Right lung (tissue), 5 donors: ENCODE results near the gene PIGU. TPM values are rescaled to one million over a fixed set of nuclear protein-coding genes. Genes with fewer than 3 reads are reported as not detected.

Source experiments
- DNase-seq, 2 donors: peaks; one replicate each; pipeline ENCODE4 v3.0.0-alpha.2; 2013
- polyA plus RNA-seq, 5 donors: library from polyadenylated mRNA; unstranded; fragments of 120-200 nt; gene quantifications; one replicate each; pipeline versions ENCODE4 v1.2.1 to v1.2.3, GENCODE V29; 2013; ENCODE audit warnings: inconsistent platforms in 1 of 5, low replicate concordance in 1 of 5; ENCODE audit not compliant: insufficient read length in 5 of 5, insufficient read depth in 1 of 5

Gene PIGU
- polyA plus RNA-seq, 5 donors, result 31.2 to 40.4 (median 35.2) TPM

GRCh38 chr20:34558320-34559218 lies 118.3 kb downstream of the PIGU start, which contains the start of gene MAP1LC3A:
TSS of gene MAP1LC3A (plus strand) at chr20:34558718. CDS start at chr20:34558869, 151 bp downstream.
- peak; percentile 96 to 97 for DNase-seq

GRCh38 chr20:34557936-34558319 lies 119.0 kb downstream of the PIGU start:
- no peak for DNase-seq

- no peak for DNase-seq
Observed at GRCh38 chr20:34553366-34553867, 123.5 kb downstream of the PIGU start.

GRCh38 chr20:34552569-34552968 lies 124.3 kb downstream of the PIGU start:
- no peak for DNase-seq

- DNase-seq, result no peak
Observed at GRCh38 chr20:34549929-34550305, 127.0 kb downstream of the PIGU start.

- DNase-seq, result peak in 1 of 2 donors; percentile 43
Observed at GRCh38 chr20:34549291-34549928, 127.5 kb downstream of the PIGU start.

- no peak for DNase-seq
Observed at GRCh38 chr20:34547844-34548613, 128.9 kb downstream of the PIGU start.

GRCh38 chr20:34546751-34547181 lies 130.1 kb downstream of the PIGU start:
- no peak for DNase-seq

GRCh38 chr20:34544109-34544796 lies 132.6 kb downstream of the PIGU start:
- peak in 1 of 2 donors; percentile 20 for DNase-seq

- DNase-seq, result no peak
Observed at GRCh38 chr20:34543463-34544056, 133.3 kb downstream of the PIGU start.

- DNase-seq, result no peak
Observed at GRCh38 chr20:34542439-34542838, 134.5 kb downstream of the PIGU start.

- DNase-seq, result no peak
Observed at GRCh38 chr20:34541917-34542316, 135.0 kb downstream of the PIGU start.

- DNase-seq, result no peak
Observed at GRCh38 chr20:34541264-34541901, 135.5 kb downstream of the PIGU start.

- no peak for DNase-seq
Observed at GRCh38 chr20:34540596-34541263, 136.2 kb downstream of the PIGU start.

GRCh38 chr20:34539756-34540155 lies 137.1 kb downstream of the PIGU start:
- no peak for DNase-seq

- no peak for DNase-seq
Observed at GRCh38 chr20:34538671-34539123, 138.2 kb downstream of the PIGU start.

GRCh38 chr20:34537651-34538050 lies 139.2 kb downstream of the PIGU start:
- no peak for DNase-seq

- no peak for DNase-seq
Observed at GRCh38 chr20:34536798-34537394, 140.0 kb downstream of the PIGU start.

GRCh38 chr20:34535857-34536256 lies 141.0 kb downstream of the PIGU start:
- DNase-seq, result no peak
